HEK293 (cell line): ENCODE data around the gene CFL1.

ENCODE experiments used
- MEIS1 ChIP-seq: sonication (generic); formaldehyde crosslinking; IDR thresholded peaks from 2 replicates; pipeline ENCODE4 v1.8.1; 2022; ENCODE audit warnings: missing genetic modification reagents, mild to moderate bottlenecking, borderline replicate concordance
- YY1 ChIP-seq: fragments of 450-650 bp; formaldehyde crosslinking; IDR thresholded peaks from 2 replicates; pipeline ENCODE4 v1.5.1; 2018; ENCODE audit warnings: missing biosample characterization, missing genetic modification characterization
- ZNF114 ChIP-seq: fragments of 450-650 bp; formaldehyde crosslinking; IDR thresholded peaks from 2 replicates; pipeline ENCODE4 v1.5.0; 2017; ENCODE audit warnings: missing biosample characterization, missing genetic modification characterization
- ZNF423 ChIP-seq: fragments of 450-650 bp; formaldehyde crosslinking; IDR thresholded peaks from 2 replicates; pipeline ENCODE4 v1.5.1; 2016; ENCODE audit warnings: missing biosample characterization, missing genetic modification characterization
- ZNF530 ChIP-seq: fragments of 450-650 bp; formaldehyde crosslinking; IDR thresholded peaks from 2 replicates; pipeline ENCODE4 v1.5.1; 2016; ENCODE audit warnings: low read depth, missing biosample characterization, missing genetic modification characterization
- ZNF670 ChIP-seq: fragments of 450-650 bp; formaldehyde crosslinking; IDR thresholded peaks from 2 replicates; pipeline ENCODE4 v1.5.1; 2016; ENCODE audit warnings: missing biosample characterization, missing genetic modification characterization, low read depth
- TF ChIP-seq, protein P1 (sequence below): fragments of 450-650 bp; formaldehyde crosslinking; optimal IDR thresholded peaks from 2 replicates; pipeline ENCODE3; 2016; ENCODE audit warnings: missing biosample characterization, mild to moderate bottlenecking, missing genetic modification characterization
- TF ChIP-seq, protein P2 (sequence below): fragments of 450-650 bp; formaldehyde crosslinking; IDR thresholded peaks from 2 replicates; pipeline ENCODE4 v1.5.1; 2017; ENCODE audit warnings: missing biosample characterization, missing genetic modification characterization
- TF ChIP-seq, protein P3 (sequence below): fragments of 450-650 bp; formaldehyde crosslinking; IDR thresholded peaks from 2 replicates; pipeline ENCODE4 v1.5.1; 2016; ENCODE audit warnings: missing biosample characterization, missing genetic modification characterization, borderline replicate concordance
- TF ChIP-seq, protein P4 (sequence below): fragments of 450-650 bp; formaldehyde crosslinking; IDR thresholded peaks from 2 replicates; pipeline ENCODE4 v1.5.1; 2016; ENCODE audit warnings: missing biosample characterization, missing genetic modification characterization
- TF ChIP-seq, protein P5 (sequence below): fragments of 450-650 bp; formaldehyde crosslinking; IDR thresholded peaks from 2 replicates; pipeline ENCODE4 v1.5.1; 2016; ENCODE audit warnings: missing biosample characterization, missing genetic modification characterization
- TF ChIP-seq, protein P6 (sequence below): fragments of 450-650 bp; formaldehyde crosslinking; IDR thresholded peaks from 2 replicates; pipeline ENCODE4 v1.5.1; 2016; ENCODE audit warnings: missing biosample characterization, missing genetic modification characterization
- TF ChIP-seq, protein P7 (sequence below): fragments of 450-650 bp; formaldehyde crosslinking; conservative IDR thresholded peaks from 2 replicates; pipeline ENCODE4 v1.5.1; 2016; ENCODE audit warnings: low read depth, missing biosample characterization, missing genetic modification characterization

DNA sequence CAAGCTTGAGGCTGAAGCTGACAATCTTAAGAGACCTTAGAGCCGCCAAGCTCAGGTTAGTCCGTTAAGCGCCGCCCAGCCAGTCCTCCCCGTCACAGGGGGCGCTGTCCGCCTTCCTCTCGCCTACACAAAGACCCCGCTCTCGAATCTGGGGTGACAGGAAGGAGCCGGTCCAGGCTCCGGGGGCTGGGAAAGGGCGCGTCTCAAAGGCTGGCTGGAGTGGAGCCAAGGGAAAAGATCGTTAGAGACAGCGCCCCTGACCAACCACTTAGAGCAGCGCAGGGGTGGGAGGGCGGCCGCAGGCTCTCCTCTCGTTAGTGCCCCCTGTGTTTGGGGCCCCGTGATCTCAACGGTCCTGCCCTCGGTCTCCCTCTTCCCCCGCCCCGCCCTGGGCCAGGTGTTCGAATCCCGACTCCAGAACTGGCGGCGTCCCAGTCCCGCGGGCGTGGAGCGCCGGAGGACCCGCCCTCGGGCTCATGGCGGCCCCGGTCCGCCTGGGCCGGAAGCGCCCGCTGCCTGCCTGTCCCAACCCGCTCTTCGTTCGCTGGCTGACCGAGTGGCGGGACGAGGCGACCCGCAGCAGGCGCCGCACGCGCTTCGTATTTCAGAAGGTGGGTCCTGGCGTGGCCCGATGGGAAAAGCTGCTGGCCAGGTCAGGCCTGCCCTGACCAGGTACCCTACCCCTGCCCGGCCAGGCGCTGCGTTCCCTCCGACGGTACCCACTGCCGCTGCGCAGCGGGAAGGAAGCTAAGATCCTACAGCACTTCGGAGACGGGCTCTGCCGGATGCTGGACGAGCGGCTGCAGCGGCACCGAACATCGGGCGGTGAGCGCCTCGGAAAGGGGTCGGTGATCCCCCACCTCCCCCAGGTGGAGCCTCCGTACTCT is 2.5 kb upstream of the CFL1 start, which contains the start of gene MUS81:
- TF ChIP-seq, protein P1, sequence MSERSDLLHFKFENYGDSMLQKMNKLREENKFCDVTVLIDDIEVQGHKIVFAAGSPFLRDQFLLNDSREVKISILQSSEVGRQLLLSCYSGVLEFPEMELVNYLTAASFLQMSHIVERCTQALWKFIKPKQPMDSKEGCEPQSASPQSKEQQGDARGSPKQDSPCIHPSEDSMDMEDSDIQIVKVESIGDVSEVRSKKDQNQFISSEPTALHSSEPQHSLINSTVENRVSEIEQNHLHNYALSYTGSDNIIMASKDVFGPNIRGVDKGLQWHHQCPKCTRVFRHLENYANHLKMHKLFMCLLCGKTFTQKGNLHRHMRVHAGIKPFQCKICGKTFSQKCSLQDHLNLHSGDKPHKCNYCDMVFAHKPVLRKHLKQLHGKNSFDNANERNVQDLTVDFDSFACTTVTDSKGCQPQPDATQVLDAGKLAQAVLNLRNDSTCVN, result peak; percentile 51
- TF ChIP-seq ZNF114 (tag by site-specific recombination) (no peak), ZNF423 (0 out of 2 replicates have a peak, but pooled peaks have one; percentile 6), YY1 (tag by site-specific recombination) (no peak; the same call in 1 of the 2 replicates), ZNF530 (tag by site-specific recombination) (no peak), MEIS1 (CRISPR knock-in tag) (no peak), ZNF670 (tag by site-specific recombination) (no peak)
- TF ChIP-seq, protein P2, sequence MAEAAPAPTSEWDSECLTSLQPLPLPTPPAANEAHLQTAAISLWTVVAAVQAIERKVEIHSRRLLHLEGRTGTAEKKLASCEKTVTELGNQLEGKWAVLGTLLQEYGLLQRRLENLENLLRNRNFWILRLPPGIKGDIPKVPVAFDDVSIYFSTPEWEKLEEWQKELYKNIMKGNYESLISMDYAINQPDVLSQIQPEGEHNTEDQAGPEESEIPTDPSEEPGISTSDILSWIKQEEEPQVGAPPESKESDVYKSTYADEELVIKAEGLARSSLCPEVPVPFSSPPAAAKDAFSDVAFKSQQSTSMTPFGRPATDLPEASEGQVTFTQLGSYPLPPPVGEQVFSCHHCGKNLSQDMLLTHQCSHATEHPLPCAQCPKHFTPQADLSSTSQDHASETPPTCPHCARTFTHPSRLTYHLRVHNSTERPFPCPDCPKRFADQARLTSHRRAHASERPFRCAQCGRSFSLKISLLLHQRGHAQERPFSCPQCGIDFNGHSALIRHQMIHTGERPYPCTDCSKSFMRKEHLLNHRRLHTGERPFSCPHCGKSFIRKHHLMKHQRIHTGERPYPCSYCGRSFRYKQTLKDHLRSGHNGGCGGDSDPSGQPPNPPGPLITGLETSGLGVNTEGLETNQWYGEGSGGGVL (tag by site-specific recombination), result peak; percentile 60
- TF ChIP-seq, protein P3, sequence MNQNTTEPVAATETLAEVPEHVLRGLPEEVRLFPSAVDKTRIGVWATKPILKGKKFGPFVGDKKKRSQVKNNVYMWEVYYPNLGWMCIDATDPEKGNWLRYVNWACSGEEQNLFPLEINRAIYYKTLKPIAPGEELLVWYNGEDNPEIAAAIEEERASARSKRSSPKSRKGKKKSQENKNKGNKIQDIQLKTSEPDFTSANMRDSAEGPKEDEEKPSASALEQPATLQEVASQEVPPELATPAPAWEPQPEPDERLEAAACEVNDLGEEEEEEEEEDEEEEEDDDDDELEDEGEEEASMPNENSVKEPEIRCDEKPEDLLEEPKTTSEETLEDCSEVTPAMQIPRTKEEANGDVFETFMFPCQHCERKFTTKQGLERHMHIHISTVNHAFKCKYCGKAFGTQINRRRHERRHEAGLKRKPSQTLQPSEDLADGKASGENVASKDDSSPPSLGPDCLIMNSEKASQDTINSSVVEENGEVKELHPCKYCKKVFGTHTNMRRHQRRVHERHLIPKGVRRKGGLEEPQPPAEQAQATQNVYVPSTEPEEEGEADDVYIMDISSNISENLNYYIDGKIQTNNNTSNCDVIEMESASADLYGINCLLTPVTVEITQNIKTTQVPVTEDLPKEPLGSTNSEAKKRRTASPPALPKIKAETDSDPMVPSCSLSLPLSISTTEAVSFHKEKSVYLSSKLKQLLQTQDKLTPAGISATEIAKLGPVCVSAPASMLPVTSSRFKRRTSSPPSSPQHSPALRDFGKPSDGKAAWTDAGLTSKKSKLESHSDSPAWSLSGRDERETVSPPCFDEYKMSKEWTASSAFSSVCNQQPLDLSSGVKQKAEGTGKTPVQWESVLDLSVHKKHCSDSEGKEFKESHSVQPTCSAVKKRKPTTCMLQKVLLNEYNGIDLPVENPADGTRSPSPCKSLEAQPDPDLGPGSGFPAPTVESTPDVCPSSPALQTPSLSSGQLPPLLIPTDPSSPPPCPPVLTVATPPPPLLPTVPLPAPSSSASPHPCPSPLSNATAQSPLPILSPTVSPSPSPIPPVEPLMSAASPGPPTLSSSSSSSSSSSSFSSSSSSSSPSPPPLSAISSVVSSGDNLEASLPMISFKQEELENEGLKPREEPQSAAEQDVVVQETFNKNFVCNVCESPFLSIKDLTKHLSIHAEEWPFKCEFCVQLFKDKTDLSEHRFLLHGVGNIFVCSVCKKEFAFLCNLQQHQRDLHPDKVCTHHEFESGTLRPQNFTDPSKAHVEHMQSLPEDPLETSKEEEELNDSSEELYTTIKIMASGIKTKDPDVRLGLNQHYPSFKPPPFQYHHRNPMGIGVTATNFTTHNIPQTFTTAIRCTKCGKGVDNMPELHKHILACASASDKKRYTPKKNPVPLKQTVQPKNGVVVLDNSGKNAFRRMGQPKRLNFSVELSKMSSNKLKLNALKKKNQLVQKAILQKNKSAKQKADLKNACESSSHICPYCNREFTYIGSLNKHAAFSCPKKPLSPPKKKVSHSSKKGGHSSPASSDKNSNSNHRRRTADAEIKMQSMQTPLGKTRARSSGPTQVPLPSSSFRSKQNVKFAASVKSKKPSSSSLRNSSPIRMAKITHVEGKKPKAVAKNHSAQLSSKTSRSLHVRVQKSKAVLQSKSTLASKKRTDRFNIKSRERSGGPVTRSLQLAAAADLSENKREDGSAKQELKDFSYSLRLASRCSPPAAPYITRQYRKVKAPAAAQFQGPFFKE, result 0 out of 2 replicates have a peak, but pooled peaks have one; percentile 56
- TF ChIP-seq, protein P4, sequence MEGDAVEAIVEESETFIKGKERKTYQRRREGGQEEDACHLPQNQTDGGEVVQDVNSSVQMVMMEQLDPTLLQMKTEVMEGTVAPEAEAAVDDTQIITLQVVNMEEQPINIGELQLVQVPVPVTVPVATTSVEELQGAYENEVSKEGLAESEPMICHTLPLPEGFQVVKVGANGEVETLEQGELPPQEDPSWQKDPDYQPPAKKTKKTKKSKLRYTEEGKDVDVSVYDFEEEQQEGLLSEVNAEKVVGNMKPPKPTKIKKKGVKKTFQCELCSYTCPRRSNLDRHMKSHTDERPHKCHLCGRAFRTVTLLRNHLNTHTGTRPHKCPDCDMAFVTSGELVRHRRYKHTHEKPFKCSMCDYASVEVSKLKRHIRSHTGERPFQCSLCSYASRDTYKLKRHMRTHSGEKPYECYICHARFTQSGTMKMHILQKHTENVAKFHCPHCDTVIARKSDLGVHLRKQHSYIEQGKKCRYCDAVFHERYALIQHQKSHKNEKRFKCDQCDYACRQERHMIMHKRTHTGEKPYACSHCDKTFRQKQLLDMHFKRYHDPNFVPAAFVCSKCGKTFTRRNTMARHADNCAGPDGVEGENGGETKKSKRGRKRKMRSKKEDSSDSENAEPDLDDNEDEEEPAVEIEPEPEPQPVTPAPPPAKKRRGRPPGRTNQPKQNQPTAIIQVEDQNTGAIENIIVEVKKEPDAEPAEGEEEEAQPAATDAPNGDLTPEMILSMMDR (tag by site-specific recombination), result peak; percentile 94
- TF ChIP-seq, protein P5, sequence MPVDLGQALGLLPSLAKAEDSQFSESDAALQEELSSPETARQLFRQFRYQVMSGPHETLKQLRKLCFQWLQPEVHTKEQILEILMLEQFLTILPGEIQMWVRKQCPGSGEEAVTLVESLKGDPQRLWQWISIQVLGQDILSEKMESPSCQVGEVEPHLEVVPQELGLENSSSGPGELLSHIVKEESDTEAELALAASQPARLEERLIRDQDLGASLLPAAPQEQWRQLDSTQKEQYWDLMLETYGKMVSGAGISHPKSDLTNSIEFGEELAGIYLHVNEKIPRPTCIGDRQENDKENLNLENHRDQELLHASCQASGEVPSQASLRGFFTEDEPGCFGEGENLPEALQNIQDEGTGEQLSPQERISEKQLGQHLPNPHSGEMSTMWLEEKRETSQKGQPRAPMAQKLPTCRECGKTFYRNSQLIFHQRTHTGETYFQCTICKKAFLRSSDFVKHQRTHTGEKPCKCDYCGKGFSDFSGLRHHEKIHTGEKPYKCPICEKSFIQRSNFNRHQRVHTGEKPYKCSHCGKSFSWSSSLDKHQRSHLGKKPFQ (tag by site-specific recombination), result no peak
- TF ChIP-seq, protein P6, sequence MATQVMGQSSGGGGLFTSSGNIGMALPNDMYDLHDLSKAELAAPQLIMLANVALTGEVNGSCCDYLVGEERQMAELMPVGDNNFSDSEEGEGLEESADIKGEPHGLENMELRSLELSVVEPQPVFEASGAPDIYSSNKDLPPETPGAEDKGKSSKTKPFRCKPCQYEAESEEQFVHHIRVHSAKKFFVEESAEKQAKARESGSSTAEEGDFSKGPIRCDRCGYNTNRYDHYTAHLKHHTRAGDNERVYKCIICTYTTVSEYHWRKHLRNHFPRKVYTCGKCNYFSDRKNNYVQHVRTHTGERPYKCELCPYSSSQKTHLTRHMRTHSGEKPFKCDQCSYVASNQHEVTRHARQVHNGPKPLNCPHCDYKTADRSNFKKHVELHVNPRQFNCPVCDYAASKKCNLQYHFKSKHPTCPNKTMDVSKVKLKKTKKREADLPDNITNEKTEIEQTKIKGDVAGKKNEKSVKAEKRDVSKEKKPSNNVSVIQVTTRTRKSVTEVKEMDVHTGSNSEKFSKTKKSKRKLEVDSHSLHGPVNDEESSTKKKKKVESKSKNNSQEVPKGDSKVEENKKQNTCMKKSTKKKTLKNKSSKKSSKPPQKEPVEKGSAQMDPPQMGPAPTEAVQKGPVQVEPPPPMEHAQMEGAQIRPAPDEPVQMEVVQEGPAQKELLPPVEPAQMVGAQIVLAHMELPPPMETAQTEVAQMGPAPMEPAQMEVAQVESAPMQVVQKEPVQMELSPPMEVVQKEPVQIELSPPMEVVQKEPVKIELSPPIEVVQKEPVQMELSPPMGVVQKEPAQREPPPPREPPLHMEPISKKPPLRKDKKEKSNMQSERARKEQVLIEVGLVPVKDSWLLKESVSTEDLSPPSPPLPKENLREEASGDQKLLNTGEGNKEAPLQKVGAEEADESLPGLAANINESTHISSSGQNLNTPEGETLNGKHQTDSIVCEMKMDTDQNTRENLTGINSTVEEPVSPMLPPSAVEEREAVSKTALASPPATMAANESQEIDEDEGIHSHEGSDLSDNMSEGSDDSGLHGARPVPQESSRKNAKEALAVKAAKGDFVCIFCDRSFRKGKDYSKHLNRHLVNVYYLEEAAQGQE (tag by site-specific recombination), result no peak
- TF ChIP-seq, protein P7, sequence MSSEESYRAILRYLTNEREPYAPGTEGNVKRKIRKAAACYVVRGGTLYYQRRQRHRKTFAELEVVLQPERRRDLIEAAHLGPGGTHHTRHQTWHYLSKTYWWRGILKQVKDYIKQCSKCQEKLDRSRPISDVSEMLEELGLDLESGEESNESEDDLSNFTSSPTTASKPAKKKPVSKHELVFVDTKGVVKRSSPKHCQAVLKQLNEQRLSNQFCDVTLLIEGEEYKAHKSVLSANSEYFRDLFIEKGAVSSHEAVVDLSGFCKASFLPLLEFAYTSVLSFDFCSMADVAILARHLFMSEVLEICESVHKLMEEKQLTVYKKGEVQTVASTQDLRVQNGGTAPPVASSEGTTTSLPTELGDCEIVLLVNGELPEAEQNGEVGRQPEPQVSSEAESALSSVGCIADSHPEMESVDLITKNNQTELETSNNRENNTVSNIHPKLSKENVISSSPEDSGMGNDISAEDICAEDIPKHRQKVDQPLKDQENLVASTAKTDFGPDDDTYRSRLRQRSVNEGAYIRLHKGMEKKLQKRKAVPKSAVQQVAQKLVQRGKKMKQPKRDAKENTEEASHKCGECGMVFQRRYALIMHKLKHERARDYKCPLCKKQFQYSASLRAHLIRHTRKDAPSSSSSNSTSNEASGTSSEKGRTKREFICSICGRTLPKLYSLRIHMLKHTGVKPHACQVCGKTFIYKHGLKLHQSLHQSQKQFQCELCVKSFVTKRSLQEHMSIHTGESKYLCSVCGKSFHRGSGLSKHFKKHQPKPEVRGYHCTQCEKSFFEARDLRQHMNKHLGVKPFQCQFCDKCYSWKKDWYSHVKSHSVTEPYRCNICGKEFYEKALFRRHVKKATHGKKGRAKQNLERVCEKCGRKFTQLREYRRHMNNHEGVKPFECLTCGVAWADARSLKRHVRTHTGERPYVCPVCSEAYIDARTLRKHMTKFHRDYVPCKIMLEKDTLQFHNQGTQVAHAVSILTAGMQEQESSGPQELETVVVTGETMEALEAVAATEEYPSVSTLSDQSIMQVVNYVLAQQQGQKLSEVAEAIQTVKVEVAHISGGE (tag by site-specific recombination), result peak; percentile 92
